K562 (cell line): Measurements from ENCODE around the gene WDR93. TPM values are rescaled to one million over a fixed set of nuclear protein-coding genes. Genes with fewer than 3 reads are reported as not detected.

Experiments used
- ADNP ChIP-seq: fragments of 200-800 bp; sonication (Bioruptor generic); IDR thresholded peaks from 2 replicates; pipeline ENCODE4 v1.6.1; 2016; ENCODE audit warnings: missing genetic modification characterization, missing compliant biosample characterization
- ATF7 ChIP-seq: fragments of 450-650 bp; IDR thresholded peaks from 2 replicates; pipeline ENCODE4 v1.7.1; 2014; ENCODE audit warnings: mild to moderate bottlenecking, moderate library complexity
- BHLHE40 ChIP-seq: IDR thresholded peaks from 2 replicates; pipeline ENCODE4 v1.6.1; 2011; ENCODE audit warnings: low read length, improper control_type of control experiment
- DLX4 ChIP-seq: fragments of 250-450 bp; sonication (Bioruptor Pico); IDR thresholded peaks from 2 replicates; pipeline ENCODE4 v1.6.1; 2021; ENCODE audit warnings: mild to moderate bottlenecking
- ELF1 ChIP-seq: fragments of 200-800 bp; sonication (Bioruptor generic); IDR thresholded peaks from 2 replicates; pipeline ENCODE4 v1.6.1; 2016; ENCODE audit warnings: missing genetic modification characterization, missing compliant biosample characterization
- FUS ChIP-seq: fragments of 200-400 bp; formaldehyde crosslinking; optimal IDR thresholded peaks from 2 replicates; pipeline ENCODE3; 2017; ENCODE audit warnings: low read depth, low read length
- HNRNPL ChIP-seq: fragments of 200-400 bp; formaldehyde crosslinking; IDR thresholded peaks from 2 replicates; pipeline ENCODE4 v1.6.1; 2017; ENCODE audit warnings: low read depth, mild to moderate bottlenecking, low read length
- JUN ChIP-seq, 2 experiments: sonication (generic) in 1 of 2; formaldehyde crosslinking in 1 of 2; IDR thresholded peaks; 2 replicates each; pipeline versions ENCODE4 v1.6.1 to v1.8.0; 2012 to 2022; ENCODE audit warnings: borderline replicate concordance in 2 of 2, mild to moderate bottlenecking in 2 of 2, improper control_type of control experiment in 1 of 2, low read depth in 1 of 2, low read length in 1 of 2, missing genetic modification reagents in 1 of 2
- KDM2B ChIP-seq: fragments of 250-450 bp; sonication (Bioruptor Pico); IDR thresholded peaks from 2 replicates; pipeline ENCODE4 v1.8.0; 2021; ENCODE audit warnings: mild to moderate bottlenecking, moderate library complexity
- KLF10 ChIP-seq: fragments of 250-450 bp; sonication (Bioruptor Pico); IDR thresholded peaks from 2 replicates; pipeline ENCODE4 v1.6.1; 2021; ENCODE audit warnings: matching md5 sums
- NELFE ChIP-seq: IDR thresholded peaks from 2 replicates; pipeline ENCODE4 v1.6.1; 2011; ENCODE audit warnings: mild to moderate bottlenecking; ENCODE audit not compliant: insufficient read depth, insufficient read length
- PHF21A ChIP-seq: fragments of 450-650 bp; IDR thresholded peaks from 2 replicates; pipeline ENCODE4 v1.6.1; 2017; ENCODE audit warnings: low read depth, borderline replicate concordance
- RUNX1 ChIP-seq: sonication (generic); IDR thresholded peaks from 2 replicates; pipeline ENCODE4 v1.6.1; 2016; ENCODE audit warnings: antibody characterized with exemption, low read depth
- SREBF2 ChIP-seq: sonication (generic); formaldehyde crosslinking; IDR thresholded peaks from 2 replicates; pipeline ENCODE4 v1.4.0; 2020; ENCODE audit warnings: mild to moderate bottlenecking, missing genetic modification reagents
- SRF ChIP-seq, 2 experiments: fragments of 250-450, 450-650 bp in 1 of 2; sonication (Bioruptor Pico) in 1 of 2; sonication (generic) in 1 of 2; formaldehyde crosslinking; IDR thresholded peaks; 2 replicates each; pipeline versions ENCODE4 v1.5.0 to v1.5.1; 2020 to 2022; ENCODE audit warnings: mild to moderate bottlenecking in 1 of 2, missing genetic modification reagents in 1 of 2
- STAG1 ChIP-seq: sonication (generic); formaldehyde crosslinking; IDR thresholded peaks from 2 replicates; pipeline ENCODE4 v1.5.0; 2020; ENCODE audit warnings: missing genetic modification reagents, borderline replicate concordance
- TBP ChIP-seq: optimal IDR thresholded peaks from 2 replicates; pipeline ENCODE3; 2011; ENCODE audit warnings: low read depth, low read length, improper control_type of control experiment
- THAP7 ChIP-seq: fragments of 250-450 bp; sonication (Bioruptor Pico); IDR thresholded peaks from 2 replicates; pipeline ENCODE4 v1.5.0; 2021
- XRCC4 ChIP-seq: IDR thresholded peaks from one replicate; pipeline ENCODE4 v1.6.1; 2011; ENCODE audit not compliant: insufficient read depth, insufficient read length; ENCODE audit errors: extremely low read depth
- ZBTB8A ChIP-seq: fragments of 450-650 bp; IDR thresholded peaks from 2 replicates; pipeline ENCODE4 v1.6.1; 2018; ENCODE audit warnings: mild to moderate bottlenecking, moderate library complexity; ENCODE audit not compliant: partially characterized antibody
- ZNF174 ChIP-seq: fragments of 250-450 bp; sonication (Bioruptor Pico); IDR thresholded peaks from 2 replicates; pipeline ENCODE4 v1.4.0; 2020; ENCODE audit warnings: mild to moderate bottlenecking
- ZNF830 ChIP-seq: fragments of 250-450 bp; sonication (Bioruptor Pico); IDR thresholded peaks from 2 replicates; pipeline ENCODE4 v1.5.0; 2021; ENCODE audit warnings: mild to moderate bottlenecking
- polyA plus RNA-seq, 8 experiments: library from polyadenylated mRNA; depleted of rRNA in 4 of 8; stranded (reverse) in 5 of 8; unstranded in 3 of 8; fragments of >200 nt; fragmentation: Nextera tagmentation in 2 of 8; fragmentation: Illumina TruSeq in 1 of 8; extraction: Ambion mirVana in 2 of 8; extraction: Trizol in 1 of 8; gene quantifications; 2 replicates each; pipeline versions ENCODE4 v1.2.1 to v1.2.3, GENCODE V29; 2011 to 2014; ENCODE audit warnings: inconsistent platforms in 1 of 8, missing spikeins in 1 of 8
- total RNA-seq, 7 experiments: library from RNA; depleted of rRNA in 6 of 7; stranded (reverse); fragments of >200 nt in 6 of 7; fragmentation: Illumina TruSeq in 2 of 7; extraction: Trizol in 2 of 7; gene quantifications; 2 replicates each; pipeline versions ENCODE4 v1.2.1 to v1.2.3, GENCODE V29; 2011 to 2021; ENCODE audit warnings: low replicate concordance in 1 of 7
- TF ChIP-seq, protein P1 (sequence below): fragments of 250-450 bp; sonication (Bioruptor Pico); IDR thresholded peaks from 2 replicates; pipeline ENCODE4 v1.4.0; 2020; ENCODE audit warnings: borderline replicate concordance
- TF ChIP-seq, protein P2 (sequence below), 2 experiments: IDR thresholded peaks; 2 replicates each; pipeline ENCODE4 v1.6.1; 2011; ENCODE audit warnings: borderline replicate concordance in 1 of 2, control low read depth in 1 of 2, low read depth in 1 of 2, low read length in 1 of 2, mild to moderate bottlenecking in 1 of 2, mixed read lengths in 1 of 2, moderate library complexity in 1 of 2; ENCODE audit not compliant: insufficient read depth in 1 of 2, insufficient read length in 1 of 2, poor library complexity in 1 of 2, severe bottlenecking in 1 of 2; ENCODE audit errors: extremely low read depth in 1 of 2

WDR93 gene
- total and polyA plus RNA-seq, 9 of the 15 experiments (the other 6 are each of a cell fraction or from before 2014, with no cell fraction given) = not detected

DNA sequence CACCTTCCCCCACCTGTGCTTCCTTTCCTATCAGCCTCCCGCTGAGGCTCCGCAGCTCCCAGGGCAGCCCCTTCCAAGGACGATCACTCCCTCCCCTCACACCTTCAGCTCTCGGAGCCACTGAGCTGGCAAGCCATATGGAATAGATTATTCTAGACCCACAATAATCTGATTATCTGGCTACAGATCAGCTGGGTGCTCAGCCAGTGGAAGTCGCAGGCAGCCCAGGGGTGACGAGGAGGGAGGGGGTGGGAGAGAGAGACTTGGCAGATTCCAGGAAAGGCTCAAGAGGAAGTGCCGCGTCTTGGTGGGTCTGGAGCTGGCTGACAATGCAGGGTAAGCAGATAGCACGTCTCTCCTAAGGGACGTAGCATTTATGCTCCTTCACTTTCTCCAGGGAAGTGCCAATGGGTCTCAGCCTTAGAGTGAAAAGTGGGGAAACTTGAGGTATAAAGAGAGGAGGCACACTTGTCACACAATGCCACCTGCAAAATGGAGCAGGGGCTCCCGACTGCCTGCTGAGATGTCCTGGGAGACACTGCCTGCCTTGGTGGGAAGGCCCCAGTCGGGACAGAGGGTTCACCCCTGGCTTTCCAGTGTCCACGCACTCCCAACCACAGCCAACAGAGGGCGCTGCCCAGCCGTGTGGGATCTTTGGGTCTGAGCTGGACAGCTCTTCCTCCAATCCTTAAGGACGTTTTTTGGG is 69.8 kb downstream of the WDR93 start (continued):
- peak; percentile 35; the same call in 1 of the 2 replicates for TF ChIP-seq BHLHE40
- no peak for TF ChIP-seq ZNF174
- TF ChIP-seq STAG1 (CRISPR knock-in tag) = peak; percentile 64; the same call in 1 of the 2 replicates
- TF ChIP-seq, protein P1, sequence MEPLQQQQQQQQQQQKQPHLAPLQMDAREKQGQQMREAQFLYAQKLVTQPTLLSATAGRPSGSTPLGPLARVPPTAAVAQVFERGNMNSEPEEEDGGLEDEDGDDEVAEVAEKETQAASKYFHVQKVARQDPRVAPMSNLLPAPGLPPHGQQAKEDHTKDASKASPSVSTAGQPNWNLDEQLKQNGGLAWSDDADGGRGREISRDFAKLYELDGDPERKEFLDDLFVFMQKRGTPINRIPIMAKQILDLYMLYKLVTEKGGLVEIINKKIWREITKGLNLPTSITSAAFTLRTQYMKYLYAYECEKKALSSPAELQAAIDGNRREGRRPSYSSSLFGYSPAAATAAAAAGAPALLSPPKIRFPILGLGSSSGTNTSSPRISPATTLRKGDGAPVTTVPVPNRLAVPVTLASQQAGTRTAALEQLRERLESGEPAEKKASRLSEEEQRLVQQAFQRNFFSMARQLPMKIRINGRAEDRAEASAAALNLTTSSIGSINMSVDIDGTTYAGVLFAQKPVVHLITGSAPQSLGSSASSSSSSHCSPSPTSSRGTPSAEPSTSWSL (CRISPR knock-in tag) = no peak
- no peak for TF ChIP-seq ZBTB8A
- peak in 1 of 2 experiments; percentile 34; a peak in 1 of 4 replicates for TF ChIP-seq SRF (CRISPR knock-in tag; IDR thresholded peaks at IDR 0.05)
- no peak for TF ChIP-seq ELF1 (tag)
- peak; percentile 36 for TF ChIP-seq TBP
- no peak for TF ChIP-seq KDM2B
- no peak for TF ChIP-seq SREBF2 (CRISPR knock-in tag)
- no peak for TF ChIP-seq PHF21A
- TF ChIP-seq JUN (IDR thresholded peaks at IDR 0.05; ENCODE audit: borderline replicate concordance, low read depth, low read length) = 0 out of 2 replicates have a peak, but pooled peaks have one; percentile 33
- no peak for TF ChIP-seq JUN (CRISPR knock-in tag; IDR thresholded peaks at IDR 0.05; ENCODE audit: borderline replicate concordance)
- no peak for TF ChIP-seq DLX4 (CRISPR knock-in tag)
- TF ChIP-seq, protein P2, sequence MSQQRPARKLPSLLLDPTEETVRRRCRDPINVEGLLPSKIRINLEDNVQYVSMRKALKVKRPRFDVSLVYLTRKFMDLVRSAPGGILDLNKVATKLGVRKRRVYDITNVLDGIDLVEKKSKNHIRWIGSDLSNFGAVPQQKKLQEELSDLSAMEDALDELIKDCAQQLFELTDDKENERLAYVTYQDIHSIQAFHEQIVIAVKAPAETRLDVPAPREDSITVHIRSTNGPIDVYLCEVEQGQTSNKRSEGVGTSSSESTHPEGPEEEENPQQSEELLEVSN (IDR thresholded peaks at IDR 0.05; ENCODE audit: borderline replicate concordance in 1 of 2, extremely low read depth in 1 of 2, insufficient read depth in 1 of 2, insufficient read length in 1 of 2, low read depth in 1 of 2, low read length in 1 of 2, poor library complexity in 1 of 2, severe bottlenecking in 1 of 2) = no peak
- TF ChIP-seq NELFE = no peak
- no peak for TF ChIP-seq HNRNPL
- TF ChIP-seq ADNP (tag) = no peak
- no peak for TF ChIP-seq RUNX1
- TF ChIP-seq ATF7 = peak; percentile 58; the same call in 1 of the 2 replicates
- 0 out of 2 replicates have a peak, but pooled peaks have one; percentile 52 for TF ChIP-seq ZNF830 (CRISPR knock-in tag)
- no peak for TF ChIP-seq XRCC4
- TF ChIP-seq KLF10 (CRISPR knock-in tag) = no peak
- TF ChIP-seq THAP7 (CRISPR knock-in tag) = no peak
- no peak for TF ChIP-seq FUS
